WERI-Rb-1 (cell line): ENCODE measurements around the gene FAM170B.

Source experiments
- DNase-seq: peaks from one replicate; pipeline ENCODE4 v3.0.0-alpha.2; 2020
- H3K27ac ChIP-seq: fragments of 250-450 bp; sonication (Bioruptor Pico); 2 replicates; pipeline ENCODE4 v1.5.1; 2020; ENCODE audit warnings: mild to moderate bottlenecking, moderate library complexity
- H3K27me3 ChIP-seq: fragments of 250-450 bp; sonication (Bioruptor Pico); 2 replicates; pipeline ENCODE4 v1.5.1; 2021; ENCODE audit warnings: mild to moderate bottlenecking, low read depth, moderate library complexity; ENCODE audit not compliant: insufficient read depth, severe bottlenecking
- H3K36me3 ChIP-seq: fragments of 250-450 bp; sonication (Bioruptor Pico); 2 replicates; pipeline ENCODE4 v1.5.1; 2020; ENCODE audit warnings: mild to moderate bottlenecking, moderate library complexity
- H3K4me3 ChIP-seq: 2 replicates; pipeline ENCODE4 v1.5.1; 2011; ENCODE audit warnings: low read depth, mild to moderate bottlenecking, control low read depth, low read length
- H3K9me3 ChIP-seq: fragments of 250-450 bp; sonication (Bioruptor Pico); 2 replicates; pipeline ENCODE4 v1.5.1; 2021; ENCODE audit warnings: mild to moderate bottlenecking, moderate library complexity; ENCODE audit not compliant: severe bottlenecking
- TF ChIP-seq, protein P1 (sequence below): IDR thresholded peaks from 2 replicates; pipeline ENCODE4 v1.5.1; 2011; ENCODE audit warnings: low read depth, mild to moderate bottlenecking, control low read depth, inconsistent platforms, low read length

FAM170B gene

GRCh38 chr10:49090696-49091380 lies 43.0 kb downstream of the FAM170B start:
- H3K9me3 ChIP-seq: peaks cover 7% of the 10 kb centered on the region
- no peak overlapping the region for H3K27ac ChIP-seq
- no peaks in the 10 kb centered on the region for H3K36me3 ChIP-seq
- TF ChIP-seq, protein P1, sequence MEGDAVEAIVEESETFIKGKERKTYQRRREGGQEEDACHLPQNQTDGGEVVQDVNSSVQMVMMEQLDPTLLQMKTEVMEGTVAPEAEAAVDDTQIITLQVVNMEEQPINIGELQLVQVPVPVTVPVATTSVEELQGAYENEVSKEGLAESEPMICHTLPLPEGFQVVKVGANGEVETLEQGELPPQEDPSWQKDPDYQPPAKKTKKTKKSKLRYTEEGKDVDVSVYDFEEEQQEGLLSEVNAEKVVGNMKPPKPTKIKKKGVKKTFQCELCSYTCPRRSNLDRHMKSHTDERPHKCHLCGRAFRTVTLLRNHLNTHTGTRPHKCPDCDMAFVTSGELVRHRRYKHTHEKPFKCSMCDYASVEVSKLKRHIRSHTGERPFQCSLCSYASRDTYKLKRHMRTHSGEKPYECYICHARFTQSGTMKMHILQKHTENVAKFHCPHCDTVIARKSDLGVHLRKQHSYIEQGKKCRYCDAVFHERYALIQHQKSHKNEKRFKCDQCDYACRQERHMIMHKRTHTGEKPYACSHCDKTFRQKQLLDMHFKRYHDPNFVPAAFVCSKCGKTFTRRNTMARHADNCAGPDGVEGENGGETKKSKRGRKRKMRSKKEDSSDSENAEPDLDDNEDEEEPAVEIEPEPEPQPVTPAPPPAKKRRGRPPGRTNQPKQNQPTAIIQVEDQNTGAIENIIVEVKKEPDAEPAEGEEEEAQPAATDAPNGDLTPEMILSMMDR: no peak
- H3K4me3 ChIP-seq: no peak overlapping the region
- DNase-seq: no peak
- H3K27me3 ChIP-seq: peaks cover 7% of the 10 kb centered on the region

- no peak for DNase-seq
- TF ChIP-seq, protein P1: no peak
- peaks cover 7% of the 10 kb centered on the region for H3K9me3 ChIP-seq
- H3K27me3 ChIP-seq: peaks cover 7% of the 10 kb centered on the region
- H3K4me3 ChIP-seq: no peak overlapping the region
- H3K27ac ChIP-seq: no peak overlapping the region
- no peaks in the 10 kb centered on the region for H3K36me3 ChIP-seq
Observed at GRCh38 chr10:49090189-49090575, 43.6 kb downstream of the FAM170B start.

DNA sequence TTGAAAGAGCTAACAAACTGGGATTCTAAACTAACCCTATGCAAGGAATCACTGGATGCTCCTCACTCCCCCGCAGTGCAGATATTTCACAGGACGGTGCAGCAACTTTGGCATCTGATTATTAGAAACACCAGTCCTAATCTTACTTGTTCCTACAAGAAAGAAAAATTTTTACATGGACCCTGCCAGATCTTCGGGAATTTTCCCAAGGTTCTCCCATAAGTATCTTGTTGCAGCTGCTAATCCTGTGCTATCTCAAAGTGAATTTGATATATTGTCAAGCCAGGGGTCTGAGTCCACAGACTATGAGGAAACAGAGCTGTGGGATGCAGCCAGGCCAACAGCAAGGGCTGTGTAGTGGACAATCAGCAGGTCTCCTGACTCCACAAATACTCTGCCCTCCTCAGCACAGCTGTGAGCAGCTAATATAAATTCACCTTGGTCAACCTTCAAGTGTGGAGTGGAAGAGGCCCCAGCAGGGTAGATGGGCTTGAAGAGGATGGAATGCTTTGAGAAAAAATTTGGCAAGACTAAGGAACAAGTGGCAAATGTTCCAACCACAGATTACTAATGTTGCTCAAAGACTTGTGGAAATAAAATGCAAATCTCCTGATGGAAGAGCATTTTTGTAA lies 44.1 kb downstream of the FAM170B start:
- peaks cover 7% of the 10 kb centered on the region for H3K9me3 ChIP-seq
- no peak for DNase-seq
- H3K4me3 ChIP-seq: no peak overlapping the region
- H3K27ac ChIP-seq: no peak overlapping the region
- TF ChIP-seq, protein P1: no peak
- H3K36me3 ChIP-seq: no peaks in the 10 kb centered on the region
- H3K27me3 ChIP-seq: peaks cover 7% of the 10 kb centered on the region

DNA sequence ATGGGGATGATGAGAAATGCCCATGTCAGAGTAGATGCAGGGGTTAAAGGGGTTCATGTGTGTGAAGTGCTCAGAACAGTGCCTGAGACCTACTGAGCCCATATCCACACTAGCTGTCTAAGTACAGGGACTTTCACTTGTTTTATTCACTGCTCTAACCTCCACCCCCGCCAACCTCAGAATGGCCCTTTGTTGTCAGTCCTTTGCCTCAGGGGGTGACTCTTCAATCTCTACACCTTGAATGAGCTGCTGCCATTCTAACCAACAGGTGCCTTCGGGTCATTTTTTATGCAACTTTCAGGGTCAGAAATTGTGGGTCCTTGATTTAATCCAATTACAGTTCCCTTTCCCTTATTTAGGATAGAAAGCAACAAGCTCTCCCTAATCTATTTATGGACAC lies 44.7 kb downstream of the FAM170B start:
- Histone ChIP-seq H3K27ac (no peak overlapping the region), H3K9me3 (peaks cover 7% of the 10 kb centered on the region), H3K4me3 (no peak overlapping the region), H3K27me3 (peaks cover 7% of the 10 kb centered on the region), H3K36me3 (no peaks in the 10 kb centered on the region)
- DNase-seq: no peak
- TF ChIP-seq, protein P1: no peak

DNA sequence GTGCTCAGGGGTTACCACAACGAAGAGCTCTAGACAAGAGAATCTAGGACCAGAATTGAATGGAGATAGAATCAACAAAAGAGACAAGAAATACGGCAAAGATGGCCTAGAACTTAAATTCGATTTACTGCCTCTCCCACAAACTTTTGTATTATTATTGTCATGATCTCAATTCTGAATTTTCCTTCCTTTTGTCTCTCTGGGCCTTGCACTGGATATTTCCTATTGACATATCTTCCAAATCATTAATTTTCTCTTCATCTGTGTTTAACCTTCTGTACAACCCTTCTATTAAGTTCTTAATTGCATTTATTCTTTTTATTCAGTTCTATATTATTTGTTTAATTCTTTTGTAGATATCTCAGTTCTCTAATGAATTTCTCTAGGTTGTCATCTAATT lies 46.9 kb downstream of the FAM170B start:
- Histone ChIP-seq H3K9me3 (peaks cover 7% of the 10 kb centered on the region), H3K27me3 (peaks cover 5% of the 10 kb centered on the region), H3K36me3 (no peaks in the 10 kb centered on the region), H3K4me3 (no peak overlapping the region), H3K27ac (no peak overlapping the region)
- TF ChIP-seq, protein P1: no peak
- no peak for DNase-seq
